NCI-H2227 treated with DMSO at 0.1 percent for 48 hours (cell line): ENCODE measurements around the gene MBNL1.

Experiments
- DNase-seq: peaks from one replicate; lab custom pipeline; 2025; lab: John Stamatoyannopoulos, UW

Gene MBNL1, protein sequence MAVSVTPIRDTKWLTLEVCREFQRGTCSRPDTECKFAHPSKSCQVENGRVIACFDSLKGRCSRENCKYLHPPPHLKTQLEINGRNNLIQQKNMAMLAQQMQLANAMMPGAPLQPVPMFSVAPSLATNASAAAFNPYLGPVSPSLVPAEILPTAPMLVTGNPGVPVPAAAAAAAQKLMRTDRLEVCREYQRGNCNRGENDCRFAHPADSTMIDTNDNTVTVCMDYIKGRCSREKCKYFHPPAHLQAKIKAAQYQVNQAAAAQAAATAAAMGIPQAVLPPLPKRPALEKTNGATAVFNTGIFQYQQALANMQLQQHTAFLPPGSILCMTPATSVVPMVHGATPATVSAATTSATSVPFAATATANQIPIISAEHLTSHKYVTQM

DNA sequence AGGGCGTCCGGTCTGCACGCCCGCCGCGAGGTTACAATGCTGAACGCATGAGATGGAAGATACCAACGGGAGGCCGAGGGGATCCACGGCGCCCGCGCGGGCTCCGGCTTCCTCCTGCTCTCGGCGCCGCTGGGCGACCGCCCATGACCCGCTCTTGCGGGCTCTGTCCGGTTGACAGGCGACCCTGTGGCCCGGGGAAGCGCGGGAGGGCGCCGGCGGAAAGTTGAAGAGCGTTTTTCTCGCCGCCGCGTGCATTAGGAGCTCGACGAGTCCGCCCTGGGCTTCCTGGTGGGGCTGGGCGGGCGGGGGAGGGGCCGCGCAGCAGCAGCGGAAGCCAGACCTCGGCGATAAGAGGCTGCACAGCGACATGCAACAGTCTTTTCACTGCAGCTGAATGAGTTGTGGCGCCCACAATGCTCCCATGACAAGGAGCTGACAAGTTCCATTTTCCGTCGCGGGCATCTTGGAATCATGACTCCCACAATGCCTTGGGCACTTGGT lies at the start of gene MBNL1:
TSS of gene MBNL1 (plus strand) at position 375 of the 501 bp plus-strand sequence. CDS start 31,265 bp downstream, outside the sequence.
- peak; percentile 77 for DNase-seq

GRCh38 chr3:152219216-152219615 lies 49.5 kb upstream of the MBNL1 start:
- DNase-seq: no peak

GRCh38 chr3:152219769-152220255 lies 48.9 kb upstream of the MBNL1 start:
- no peak for DNase-seq

- no peak for DNase-seq
These were observed 46.4 kb upstream of the MBNL1 start for GRCh38 chr3:152222327-152222726.

- no peak for DNase-seq
These were observed 43.5 kb upstream of the MBNL1 start for GRCh38 chr3:152225201-152225600.

DNA sequence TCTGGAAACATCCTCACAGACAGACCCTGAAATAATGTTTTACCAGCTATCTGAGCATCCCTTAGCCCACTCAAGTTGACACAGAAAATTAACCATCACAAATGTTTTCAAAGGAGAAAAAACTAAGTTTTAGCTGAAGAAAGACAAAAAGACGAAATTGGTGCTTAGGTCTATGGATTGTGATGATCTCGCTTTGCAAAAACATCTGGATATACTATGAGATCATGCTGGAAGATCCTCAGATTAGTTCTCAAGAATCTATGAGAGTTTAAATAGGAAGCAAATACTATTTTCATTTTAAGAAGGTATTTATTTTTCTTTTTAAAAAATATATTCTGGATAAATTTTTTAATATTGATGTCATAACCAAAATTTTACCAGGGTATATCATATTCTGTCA lies 42.6 kb upstream of the MBNL1 start:
- no peak for DNase-seq

GRCh38 chr3:152227027-152227426 lies 41.7 kb upstream of the MBNL1 start:
- no peak for DNase-seq

- DNase-seq: no peak
These were observed 39.0 kb upstream of the MBNL1 start for GRCh38 chr3:152229692-152230091.

DNA sequence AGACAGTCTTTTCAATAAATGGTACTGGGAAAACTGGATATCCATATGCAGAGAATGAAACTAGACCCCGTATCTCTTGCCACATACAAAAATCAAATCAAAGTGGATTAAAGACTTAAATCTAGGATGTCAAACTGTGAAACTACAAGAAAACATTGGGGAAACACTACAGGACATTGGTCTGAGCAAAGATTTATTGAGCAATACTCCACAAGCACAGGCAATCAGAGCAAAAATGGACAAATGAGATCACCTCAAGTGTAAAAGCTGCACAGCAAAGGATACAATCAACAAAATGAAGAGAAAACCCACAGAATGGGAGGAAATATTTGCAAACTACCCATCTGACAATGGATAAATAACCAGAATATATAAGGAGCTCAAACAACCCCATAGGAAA lies 38.4 kb upstream of the MBNL1 start:
- no peak for DNase-seq

GRCh38 chr3:152232001-152232400 lies 36.7 kb upstream of the MBNL1 start:
- no peak for DNase-seq

DNA sequence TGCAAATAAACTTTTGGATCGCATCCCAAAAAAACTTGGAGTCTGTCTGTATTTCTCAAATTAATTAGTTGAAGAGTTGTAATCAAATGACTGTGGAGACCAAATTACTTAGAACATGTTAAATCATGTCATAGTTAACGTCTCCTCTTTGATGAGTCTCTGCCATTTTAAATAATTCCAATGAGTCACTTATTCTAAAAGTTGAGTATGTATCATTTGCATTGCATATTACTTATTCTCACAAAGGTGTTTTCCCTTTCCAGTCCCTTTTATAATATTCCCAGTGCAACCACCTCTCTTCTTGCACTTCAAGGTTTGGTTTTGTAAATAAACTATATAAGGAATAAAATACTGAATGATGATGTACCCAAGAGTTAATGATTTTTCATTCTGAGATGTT lies 36.0 kb upstream of the MBNL1 start:
- no peak for DNase-seq

DNA sequence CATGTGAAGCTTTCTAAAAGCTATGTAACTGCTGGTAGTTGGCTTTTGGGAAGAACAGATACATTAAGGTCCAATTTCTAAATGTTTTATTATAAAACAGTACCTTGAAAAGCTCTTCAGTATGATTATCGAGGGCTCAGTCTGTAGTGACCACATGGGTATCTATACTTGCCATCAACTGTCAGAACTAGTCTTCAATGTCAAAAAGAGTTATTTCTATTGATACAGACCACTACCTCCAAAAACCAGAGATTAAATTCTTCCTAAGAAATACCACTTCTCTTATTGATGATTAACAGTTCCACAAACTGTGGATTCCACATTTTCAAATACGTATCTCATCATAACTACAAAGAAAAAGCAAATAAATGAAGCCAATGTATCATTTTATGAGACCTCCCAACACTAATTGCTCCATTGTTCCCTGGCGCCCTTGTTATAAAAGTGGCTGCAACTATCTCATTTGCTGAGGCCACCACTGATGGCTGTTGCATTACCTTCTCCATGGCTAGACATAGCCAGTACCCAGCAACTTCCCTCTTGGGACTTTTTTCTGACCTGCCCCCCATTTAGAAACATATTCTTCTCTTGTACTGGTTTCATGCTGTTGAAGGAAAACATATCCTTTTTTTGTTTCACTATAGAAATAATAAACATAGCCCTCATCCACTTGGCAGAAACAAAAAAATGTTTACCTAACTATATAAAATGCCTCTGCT lies 33.9 kb upstream of the MBNL1 start:
- no peak for DNase-seq

- DNase-seq: no peak
These were observed 32.9 kb upstream of the MBNL1 start for GRCh38 chr3:152235709-152236298.

DNA sequence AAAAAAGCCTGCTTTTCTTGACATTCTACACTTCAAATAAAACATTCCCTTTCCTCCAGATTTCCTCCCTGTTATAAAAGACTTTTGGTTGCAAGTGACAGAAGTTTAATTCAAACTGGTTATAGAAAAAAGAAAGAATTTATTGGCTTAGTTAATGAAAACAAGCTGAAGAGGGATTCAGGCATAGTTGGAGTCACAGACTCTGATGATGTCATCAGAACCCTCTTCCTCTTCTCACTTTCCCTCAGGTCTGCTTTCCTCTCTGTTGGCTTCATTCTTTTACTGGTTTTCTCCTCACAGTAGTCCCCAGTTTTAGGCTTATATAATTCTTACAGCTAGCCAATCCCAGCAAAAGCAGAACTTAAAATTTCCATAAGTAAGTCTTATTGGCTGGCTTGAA lies 32.0 kb upstream of the MBNL1 start:
- DNase-seq: no peak

DNA sequence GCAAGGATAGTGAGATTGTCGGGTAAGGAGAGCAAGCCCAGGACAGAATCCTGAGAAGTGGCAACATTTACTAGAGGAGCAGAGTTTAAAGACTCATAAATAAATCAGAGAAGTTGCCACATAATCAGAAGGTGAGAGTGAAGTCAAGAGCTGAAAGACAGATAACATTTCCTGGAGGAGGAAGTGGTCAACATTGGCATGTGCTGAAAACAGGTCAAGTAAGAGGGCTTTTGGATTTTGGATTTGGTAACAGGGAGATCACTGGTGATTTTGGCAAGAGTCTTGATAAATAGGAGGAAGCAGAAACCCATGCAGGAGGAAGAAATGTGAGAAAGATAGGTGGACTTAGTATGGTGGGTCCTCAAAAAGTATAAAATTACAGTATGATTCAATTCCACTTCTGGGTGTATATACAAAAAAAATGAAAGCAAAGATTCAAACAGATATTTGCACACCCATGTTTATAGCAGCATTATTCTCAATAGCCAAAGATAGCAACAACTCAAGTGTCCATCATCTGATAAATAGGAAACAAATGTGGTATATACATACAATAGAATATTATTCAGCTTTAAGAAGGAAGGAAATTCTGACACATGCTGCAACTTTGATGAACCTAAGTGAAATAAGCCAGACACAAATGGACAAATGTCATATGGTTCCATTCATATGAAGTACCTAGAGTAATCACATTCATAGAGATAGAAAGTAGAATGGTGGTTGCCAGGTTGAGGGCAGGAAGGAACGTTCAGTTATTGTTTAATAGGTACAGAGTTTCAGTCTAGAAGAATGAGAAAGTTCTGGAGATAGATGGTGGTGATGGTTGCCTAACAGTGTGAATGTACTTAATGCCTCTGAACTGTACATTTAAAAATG lies 27.3 kb upstream of the MBNL1 start:
- no peak for DNase-seq

DNA sequence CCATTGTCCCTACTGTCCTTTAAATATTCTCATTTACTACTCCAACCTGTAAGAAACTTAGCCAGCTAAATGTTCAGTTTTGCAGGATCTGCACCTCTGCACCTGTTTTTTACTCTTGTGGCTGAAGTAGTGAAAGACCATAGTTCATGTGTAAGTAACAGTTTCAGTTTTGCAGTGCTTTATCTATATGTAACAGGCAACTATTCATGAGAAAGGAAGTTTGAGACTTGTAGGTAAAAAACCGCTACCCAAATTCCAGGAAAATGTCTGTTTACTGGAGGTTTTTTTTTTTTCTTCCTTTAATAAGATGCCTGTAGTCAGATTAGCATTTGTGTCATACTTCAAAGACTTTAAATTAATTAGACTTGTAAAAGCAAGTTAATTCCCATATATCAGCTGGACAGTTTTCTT lies 25.4 kb upstream of the MBNL1 start:
- DNase-seq: no peak

GRCh38 chr3:152243721-152244516 lies 24.8 kb upstream of the MBNL1 start:
- DNase-seq: no peak

GRCh38 chr3:152244517-152244888 lies 24.2 kb upstream of the MBNL1 start:
- DNase-seq: no peak

DNA sequence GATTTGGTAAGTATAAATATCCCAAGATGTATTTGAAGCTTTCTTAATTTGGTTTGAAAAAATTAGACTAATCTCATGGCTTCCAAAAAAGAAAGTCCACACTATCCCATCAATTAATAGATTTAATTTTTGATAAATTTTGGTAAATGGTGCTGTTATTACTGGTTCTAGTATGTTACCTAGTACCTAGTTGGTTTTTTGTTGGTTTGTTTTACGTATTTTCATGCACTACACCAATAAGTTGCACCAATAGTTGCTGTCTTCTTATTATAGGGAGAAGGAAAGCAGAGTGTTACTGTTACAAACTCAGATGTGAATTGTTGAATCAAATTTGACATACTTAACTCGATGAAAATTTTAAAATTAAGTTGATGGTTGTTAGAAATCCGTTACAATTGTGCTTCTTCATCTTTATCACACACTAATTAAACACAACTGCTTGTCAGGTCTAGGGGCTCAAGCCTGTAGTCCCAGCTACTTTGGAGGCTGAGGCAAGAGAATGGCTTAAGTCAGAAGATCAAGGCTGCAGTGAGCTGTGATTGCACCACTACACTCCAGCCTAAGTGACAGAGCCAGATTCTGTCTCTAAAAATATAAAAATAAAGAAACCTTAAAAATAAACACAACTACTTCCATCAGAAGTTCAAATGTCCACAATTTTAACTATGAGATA lies 23.1 kb upstream of the MBNL1 start:
- no peak for DNase-seq

GRCh38 chr3:152251916-152252315 lies 16.8 kb upstream of the MBNL1 start:
- DNase-seq: no peak
